PC-3 (cell line): ENCODE results near the gene FBN3. TPM values are rescaled to one million over a fixed set of nuclear protein-coding genes. Genes with fewer than 3 reads are reported as not detected.

ENCODE experiments used
- ATAC-seq: fragments of 200-7000 bp; cut with Tn5 transposase; 2 replicates; pipeline ENCODE4 v1.9.1; 2020; ENCODE audit warnings: mild to moderate bottlenecking, moderate library complexity
- BruUV-seq: library from RNA; stranded (reverse); fragments of 400-500 nt; replicated peaks from 2 replicates; lab custom pipeline; 2021; lab: Mats Ljungman, UMichigan
- CTCF ChIA-PET: fragments of 300-600 bp; sonication (Branson Sonifier 250); formaldehyde crosslinking; loops from one replicate; lab custom pipeline; 2022; ENCODE audit warnings: antibody characterized with exemption; lab: Charles Lee
- POLR2A ChIA-PET: fragments of 300-600 bp; sonication (Branson Sonifier 250); formaldehyde crosslinking; loops from one replicate; lab custom pipeline; 2022; ENCODE audit warnings: antibody characterized with exemption; ENCODE audit not compliant: unreplicated experiment; lab: Charles Lee
- DNase-seq: peaks from one replicate; pipeline ENCODE4 v3.0.0-alpha.2; 2015
- H2AFZ ChIP-seq: fragments of 300-600 bp; sonication (generic); 2 replicates; pipeline ENCODE4 v1.6.0; 2016; ENCODE audit warnings: antibody characterized with exemption, low read length
- H3F3A ChIP-seq: fragments of 300-600 bp; sonication (generic); one replicate; pipeline ENCODE4 v1.6.0; 2017; ENCODE audit warnings: antibody characterized with exemption, low read length, control low read depth, mild to moderate bottlenecking; ENCODE audit not compliant: unreplicated experiment
- H3K27ac ChIP-seq: fragments of 300-600 bp; sonication (generic); 2 replicates; pipeline ENCODE4 v1.5.1; 2016; ENCODE audit warnings: mild to moderate bottlenecking, low read length
- H3K27me3 ChIP-seq: fragments of 300-600 bp; sonication (generic); 2 replicates; pipeline ENCODE4 v1.6.1; 2016; ENCODE audit warnings: low read length, mixed read lengths
- H3K36me3 ChIP-seq: fragments of 300-600 bp; sonication (generic); 2 replicates; pipeline ENCODE4 v1.6.1; 2016; ENCODE audit warnings: low read depth, mixed run types, low read length, mixed read lengths
- H3K4me1 ChIP-seq: fragments of 300-600 bp; sonication (generic); 2 replicates; pipeline ENCODE4 v1.5.1; 2016; ENCODE audit warnings: low read length; ENCODE audit not compliant: insufficient read depth
- H3K4me2 ChIP-seq: fragments of 300-600 bp; sonication (generic); 2 replicates; pipeline ENCODE4 v1.6.0; 2016; ENCODE audit warnings: low read length
- H3K4me3 ChIP-seq: fragments of 300-600 bp; sonication (generic); 2 replicates; pipeline ENCODE4 v1.5.1; 2016; ENCODE audit warnings: mild to moderate bottlenecking, low read length, mixed read lengths
- H3K79me2 ChIP-seq: fragments of 300-600 bp; sonication (generic); 2 replicates; pipeline ENCODE4 v1.6.1; 2017; ENCODE audit warnings: low read length, mixed read lengths
- H3K9ac ChIP-seq: fragments of 300-600 bp; sonication (generic); 2 replicates; pipeline ENCODE4 v1.6.0; 2016; ENCODE audit warnings: mild to moderate bottlenecking, low read length
- H3K9me2 ChIP-seq: fragments of 300-600 bp; sonication (generic); replicated peaks from 2 replicates; pipeline ENCODE4 v1.6.1; 2016; ENCODE audit warnings: mixed run types, low read length, mixed read lengths
- H3K9me3 ChIP-seq: fragments of 300-600 bp; sonication (generic); 2 replicates; pipeline ENCODE4 v1.6.1; 2016; ENCODE audit warnings: low read length, mixed read lengths
- H4K20me1 ChIP-seq: fragments of 300-600 bp; sonication (generic); 2 replicates; pipeline ENCODE4 v1.6.1; 2016; ENCODE audit warnings: low read length, mixed read lengths
- CTCF ChIP-seq: fragments of 300-600 bp; sonication (generic); conservative IDR thresholded peaks from 2 replicates; pipeline ENCODE4 v1.5.1; 2017; ENCODE audit warnings: antibody characterized with exemption, low read depth, mild to moderate bottlenecking, low read length
- EZH2 ChIP-seq: fragments of 300-600 bp; sonication (generic); IDR thresholded peaks from one replicate; pipeline ENCODE4 v1.6.1; 2017; ENCODE audit warnings: antibody characterized with exemption, mild to moderate bottlenecking, low read length; ENCODE audit not compliant: unreplicated experiment
- EZH2phosphoT487 ChIP-seq: fragments of 300-600 bp; sonication (generic); IDR thresholded peaks from 2 replicates; pipeline ENCODE4 v1.6.1; 2018; ENCODE audit warnings: mild to moderate bottlenecking, antibody characterized with exemption, low read length, borderline replicate concordance
- intact Hi-C: fragments of 100-400 bp; cut with micrococcal nuclease; formaldehyde crosslinking; loops from 2 replicates; pipeline ENCODE4 v1.9.0; 2023
- total RNA-seq: library from RNA; depleted of rRNA; stranded (reverse); fragments of >200 nt; gene quantifications from 2 replicates; pipeline ENCODE4 v1.2.3, GENCODE V29; 2014

The FBN3 gene
- total RNA-seq, 1 experiment from 2014 or later: under 0.01 TPM

DNA sequence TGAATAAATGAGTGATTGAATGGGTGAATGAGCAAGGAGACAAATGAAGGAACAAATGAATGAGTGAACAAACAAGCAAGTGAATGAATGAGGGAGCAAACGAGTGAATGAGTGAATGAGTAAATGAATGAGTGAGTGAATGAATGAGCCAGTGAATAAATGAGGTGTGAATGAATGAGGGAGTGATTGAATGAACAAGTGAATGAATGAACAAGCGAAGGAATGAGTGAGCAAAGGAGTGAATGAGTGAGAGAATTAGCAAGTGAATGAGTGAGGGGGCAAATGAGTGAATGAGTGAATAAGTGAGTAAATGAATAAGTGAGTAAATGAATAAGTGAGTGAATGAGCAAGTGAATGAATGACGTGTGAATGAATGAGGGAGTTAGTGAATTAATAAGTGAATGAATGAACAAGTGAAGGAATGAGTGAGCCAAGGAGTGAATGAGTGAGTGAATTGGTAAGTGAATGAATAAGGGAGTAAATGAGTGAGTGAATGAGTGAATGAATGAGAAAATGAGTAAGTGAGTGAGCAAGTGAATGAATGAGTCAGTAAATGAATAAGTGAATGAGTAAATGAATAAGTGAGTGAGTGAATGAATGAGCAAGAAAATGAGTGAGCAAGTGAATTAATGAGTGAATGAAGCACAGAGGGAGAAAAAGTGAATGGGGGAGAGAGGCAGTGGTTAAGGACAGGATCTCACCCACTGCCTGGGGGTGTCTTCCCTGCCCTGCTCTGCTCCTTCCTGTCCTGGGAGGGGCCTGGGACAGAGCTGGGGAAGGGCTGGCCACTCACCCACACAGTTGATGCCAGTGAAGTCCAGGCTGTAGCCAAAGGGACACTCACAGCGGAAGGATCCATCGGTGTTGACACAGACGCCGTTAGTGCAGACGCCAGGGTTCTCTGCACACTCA, 60.4 kb downstream of the FBN3 start:
- CTCF ChIA-PET: no interaction called here
- Histone ChIP-seq H3K79me2 (no peaks in the 10 kb centered on the region), H3K9me3 (no peaks in the 10 kb centered on the region), H3K4me3 (no peak overlapping the region), H4K20me1 (no peaks in the 10 kb centered on the region), H3K27me3 (no peaks in the 10 kb centered on the region), H3K27ac (no peak overlapping the region), H3K9ac (no peak overlapping the region), H3K9me2 (no peaks in the 10 kb centered on the region), H3F3A (no peaks in the 10 kb centered on the region), H2AFZ (no peak overlapping the region), H3K4me2 (no peak overlapping the region), H3K4me1 (peaks cover 10% of the 10 kb centered on the region), H3K36me3 (no peaks in the 10 kb centered on the region)
- BruUV-seq: no TSS peak
- POLR2A ChIA-PET: no interaction called here
- DNase-seq (peak; percentile 16), ATAC-seq (peak; percentile 63)
- TF ChIP-seq CTCF (no peak), EZH2 (no peak), EZH2phosphoT487 (no peak)
- intact Hi-C loops: no loop called here

GRCh38 chr19:8087876-8088275, 61.5 kb downstream of the FBN3 start:
- TF ChIP-seq CTCF (no peak), EZH2phosphoT487 (no peak), EZH2 (no peak)
- Histone ChIP-seq H3K4me2 (no peak overlapping the region), H3K9me3 (no peaks in the 10 kb centered on the region), H3K4me3 (no peak overlapping the region), H3K36me3 (no peaks in the 10 kb centered on the region), H3K27ac (no peak overlapping the region), H3K4me1 (peaks cover 10% of the 10 kb centered on the region), H3K27me3 (no peaks in the 10 kb centered on the region), H4K20me1 (no peaks in the 10 kb centered on the region), H3K9me2 (no peaks in the 10 kb centered on the region), H3F3A (no peaks in the 10 kb centered on the region), H3K79me2 (no peaks in the 10 kb centered on the region), H2AFZ (no peak overlapping the region), H3K9ac (no peak overlapping the region)
- ChIA-PET POLR2A (no interaction called here), CTCF (interaction anchor here (0.7 kb wide), 1 partner anchor 14 kb away, joined by 9 read pairs; no protein-coding TSS in a partner anchor)
- no peak for DNase-seq
- no peak for ATAC-seq
- no TSS peak for BruUV-seq
- intact Hi-C loops: no loop called here

GRCh38 chr19:8086849-8087248, 62.5 kb downstream of the FBN3 start:
- Histone ChIP-seq H3K4me3 (no peak overlapping the region), H4K20me1 (no peaks in the 10 kb centered on the region), H3F3A (no peaks in the 10 kb centered on the region), H3K4me1 (peaks cover 10% of the 10 kb centered on the region), H3K9me3 (no peaks in the 10 kb centered on the region), H2AFZ (no peak overlapping the region), H3K27ac (no peak overlapping the region), H3K9ac (no peak overlapping the region), H3K36me3 (no peaks in the 10 kb centered on the region), H3K79me2 (no peaks in the 10 kb centered on the region), H3K4me2 (no peak overlapping the region), H3K9me2 (no peaks in the 10 kb centered on the region), H3K27me3 (no peaks in the 10 kb centered on the region)
- no peak for DNase-seq
- intact Hi-C loops: no loop called here
- ChIA-PET CTCF (no interaction called here), POLR2A (no interaction called here)
- TF ChIP-seq EZH2 (no peak), CTCF (no peak), EZH2phosphoT487 (no peak)
- BruUV-seq: no TSS peak
- no peak for ATAC-seq
